ENCODE data around the gene HEXIM1.

- TF ChIP-seq POLR2AphosphoS5 (IDR thresholded peaks at IDR 0.05; ENCODE audit: low read depth, low read length) (no peak), TAF1 (IDR thresholded peaks at IDR 0.05; ENCODE audit: borderline replicate concordance, low read depth, low read length) (no peak), POLR2A (IDR thresholded peaks at IDR 0.05; ENCODE audit: low read depth, low read length) (no peak)
Observed at GRCh38 chr17:45170280-45170930, 22.1 kb downstream of the HEXIM1 start.
